ES-I3 (cell line): ENCODE measurements around the gene TRIM45.

Experiments
- H3K36me3 ChIP-seq: 2 replicates; pipeline ENCODE4 v1.6.1; 2013; ENCODE audit warnings: mild to moderate bottlenecking, low read length, control low read depth, moderate library complexity; ENCODE audit not compliant: insufficient read depth
- H3K4me1 ChIP-seq: 2 replicates; pipeline ENCODE4 v1.6.1; 2013; ENCODE audit warnings: mild to moderate bottlenecking, control low read depth, low read length; ENCODE audit not compliant: insufficient read depth
- H3K9ac ChIP-seq: 2 replicates; pipeline ENCODE4 v1.6.1; 2013; ENCODE audit warnings: low read depth, mild to moderate bottlenecking, low read length, moderate library complexity
- H3K9me3 ChIP-seq: 2 replicates; pipeline ENCODE4 v1.6.1; 2013; ENCODE audit warnings: mild to moderate bottlenecking, low read length, moderate library complexity; ENCODE audit not compliant: control insufficient read depth, insufficient read depth

The TRIM45 gene

GRCh38 chr1:117143871-117144270 lies 22.3 kb upstream of the TRIM45 start:
- H3K9ac ChIP-seq: no peak overlapping the region
- H3K36me3 ChIP-seq: no peaks in the 10 kb centered on the region
- no peaks in the 10 kb centered on the region for H3K9me3 ChIP-seq

GRCh38 chr1:117143172-117143571 lies 21.6 kb upstream of the TRIM45 start:
- no peaks in the 10 kb centered on the region for H3K9me3 ChIP-seq
- no peaks in the 10 kb centered on the region for H3K36me3 ChIP-seq
- no peak overlapping the region for H3K9ac ChIP-seq
- H3K4me1 ChIP-seq: peaks cover 16% of the 10 kb centered on the region

More at GRCh38 chr1:117143871-117144270, 22.3 kb upstream of the TRIM45 start:
- peaks cover 16% of the 10 kb centered on the region for H3K4me1 ChIP-seq

- no peaks in the 10 kb centered on the region for H3K36me3 ChIP-seq
- no peaks in the 10 kb centered on the region for H3K9me3 ChIP-seq
- no peak overlapping the region for H3K9ac ChIP-seq
- H3K4me1 ChIP-seq: peaks cover 11% of the 10 kb centered on the region
Measured at GRCh38 chr1:117142200-117142599, 20.7 kb upstream of the TRIM45 start.

- peaks cover 13% of the 10 kb centered on the region; the same call in 1 of the 2 replicates for H3K4me1 ChIP-seq
- H3K36me3 ChIP-seq: no peaks in the 10 kb centered on the region
- no peaks in the 10 kb centered on the region for H3K9me3 ChIP-seq
- no peak overlapping the region for H3K9ac ChIP-seq
Measured at GRCh38 chr1:117138561-117138960, 17.0 kb upstream of the TRIM45 start.

GRCh38 chr1:117138106-117138505 lies 16.6 kb upstream of the TRIM45 start:
- peaks cover 13% of the 10 kb centered on the region; the same call in 1 of the 2 replicates for H3K4me1 ChIP-seq
- no peaks in the 10 kb centered on the region for H3K36me3 ChIP-seq
- no peaks in the 10 kb centered on the region for H3K9me3 ChIP-seq
- H3K9ac ChIP-seq: no peak overlapping the region

- H3K9me3 ChIP-seq: no peaks in the 10 kb centered on the region
Measured at GRCh38 chr1:117137281-117137855, 15.8 kb upstream of the TRIM45 start.

GRCh38 chr1:117136749-117137148 lies 15.2 kb upstream of the TRIM45 start:
- Histone ChIP-seq H3K4me1 (peaks cover 13% of the 10 kb centered on the region; the same call in 1 of the 2 replicates), H3K9me3 (no peaks in the 10 kb centered on the region), H3K36me3 (no peaks in the 10 kb centered on the region), H3K9ac (no peak overlapping the region)

More at GRCh38 chr1:117137281-117137855, 15.8 kb upstream of the TRIM45 start:
- Histone ChIP-seq H3K9ac (no peak overlapping the region; the same call in 1 of the 2 replicates), H3K36me3 (no peaks in the 10 kb centered on the region), H3K4me1 (peaks cover 13% of the 10 kb centered on the region; the same call in 1 of the 2 replicates)

- Histone ChIP-seq H3K4me1 (peaks cover 13% of the 10 kb centered on the region; the same call in 1 of the 2 replicates), H3K9ac (no peak overlapping the region), H3K36me3 (no peaks in the 10 kb centered on the region), H3K9me3 (no peaks in the 10 kb centered on the region)
Measured at GRCh38 chr1:117135329-117135728, 13.8 kb upstream of the TRIM45 start.

GRCh38 chr1:117130526-117130925 lies 9.0 kb upstream of the TRIM45 start:
- peaks cover 15% of the 10 kb centered on the region for H3K4me1 ChIP-seq
- no peak overlapping the region for H3K9ac ChIP-seq
- H3K9me3 ChIP-seq: no peaks in the 10 kb centered on the region
- no peaks in the 10 kb centered on the region for H3K36me3 ChIP-seq

- Histone ChIP-seq H3K9me3 (no peaks in the 10 kb centered on the region), H3K9ac (no peak overlapping the region), H3K36me3 (no peaks in the 10 kb centered on the region), H3K4me1 (peaks cover 9% of the 10 kb centered on the region)
Measured at GRCh38 chr1:117128323-117129079, 7.0 kb upstream of the TRIM45 start.

- Histone ChIP-seq H3K9ac (no peak overlapping the region), H3K36me3 (no peaks in the 10 kb centered on the region), H3K9me3 (no peaks in the 10 kb centered on the region), H3K4me1 (peaks cover 9% of the 10 kb centered on the region)
Measured at GRCh38 chr1:117127795-117128194, 6.2 kb upstream of the TRIM45 start.

- no peak overlapping the region for H3K9ac ChIP-seq
- H3K36me3 ChIP-seq: no peaks in the 10 kb centered on the region
- H3K9me3 ChIP-seq: no peaks in the 10 kb centered on the region
- H3K4me1 ChIP-seq: peaks cover 13% of the 10 kb centered on the region
Measured at GRCh38 chr1:117124661-117125060, 3.1 kb upstream of the TRIM45 start.

GRCh38 chr1:117123274-117123673 lies 1.7 kb upstream of the TRIM45 start:
- H3K9me3 ChIP-seq: no peaks in the 10 kb centered on the region
- no peak overlapping the region for H3K9ac ChIP-seq
- H3K4me1 ChIP-seq: peaks cover 11% of the 10 kb centered on the region
- H3K36me3 ChIP-seq: no peaks in the 10 kb centered on the region

GRCh38 chr1:117122330-117123025 lies 929 bp upstream of the TRIM45 start:
- H3K9me3 ChIP-seq: no peaks in the 10 kb centered on the region
- H3K36me3 ChIP-seq: no peaks in the 10 kb centered on the region
- peaks cover 4% of the 10 kb centered on the region; the same call in 1 of the 2 replicates for H3K4me1 ChIP-seq
- peak overlapping the region; percentile 98 for H3K9ac ChIP-seq
